Fibroblast of lung (primary cell): Measurements from ENCODE around the gene CELF5. TPM values are rescaled to one million over a fixed set of nuclear protein-coding genes. Genes with fewer than 3 reads are reported as not detected.

Experiments
- DNase-seq, 2 donors: peaks; one replicate each; pipeline versions ENCODE4 v3.0.0 to v3.0.0-alpha.2; 2010; ENCODE audit warnings: low read depth in 2 of 2
- H2AFZ ChIP-seq: 2 replicates; pipeline ENCODE4 v1.5.1; 2012; ENCODE audit warnings: low read length, control low read depth, inconsistent platforms
- H3K27ac ChIP-seq: 2 replicates; pipeline ENCODE4 v1.5.1; 2011; ENCODE audit warnings: low read length, control low read depth; ENCODE audit not compliant: insufficient read depth
- H3K27me3 ChIP-seq: 2 replicates; pipeline ENCODE4 v1.5.1; 2011; ENCODE audit warnings: mild to moderate bottlenecking, low read length; ENCODE audit not compliant: control insufficient read depth, insufficient read depth
- H3K36me3 ChIP-seq: 2 replicates; pipeline ENCODE4 v1.5.1; 2011; ENCODE audit warnings: low read length; ENCODE audit not compliant: control insufficient read depth, insufficient read depth
- H3K4me1 ChIP-seq: 2 replicates; pipeline ENCODE4 v1.5.1; 2011; ENCODE audit warnings: low read length; ENCODE audit not compliant: control insufficient read depth, insufficient read depth; ENCODE audit errors: extremely low read depth
- H3K4me2 ChIP-seq: 2 replicates; pipeline ENCODE4 v1.5.1; 2011; ENCODE audit warnings: low read length, control low read depth; ENCODE audit not compliant: insufficient read depth; ENCODE audit errors: extremely low read depth
- H3K4me3 ChIP-seq, 4 experiments: fragments of 200-600 bp in 1 of 4; sonication (generic) in 1 of 4; replicated peaks in 1 of 4; 2 replicates each; pipeline ENCODE4 v1.5.1; 2011 to 2016; ENCODE audit warnings: low read length in 4 of 4, low read depth in 3 of 4, mild to moderate bottlenecking in 3 of 4, control low read depth in 2 of 4, inconsistent platforms in 1 of 4, mixed read lengths in 1 of 4; ENCODE audit not compliant: insufficient read depth in 1 of 4; ENCODE audit errors: control extremely low read depth in 1 of 4
- H3K79me2 ChIP-seq: 2 replicates; pipeline ENCODE4 v1.5.1; 2012; ENCODE audit warnings: mild to moderate bottlenecking, low read length, inconsistent platforms; ENCODE audit not compliant: control insufficient read depth, insufficient read depth
- H3K9ac ChIP-seq: 2 replicates; pipeline ENCODE4 v1.5.1; 2011; ENCODE audit warnings: mild to moderate bottlenecking, low read length, control low read depth; ENCODE audit not compliant: insufficient read depth
- H3K9me3 ChIP-seq: 2 replicates; pipeline ENCODE4 v1.5.1; 2012; ENCODE audit warnings: low read depth, low read length; ENCODE audit not compliant: control insufficient read depth, insufficient read depth
- H4K20me1 ChIP-seq: 2 replicates; pipeline ENCODE4 v1.5.1; 2011; ENCODE audit warnings: low read length; ENCODE audit not compliant: control insufficient read depth, insufficient read depth; ENCODE audit errors: extremely low read depth
- CTCF ChIP-seq, 2 donors: IDR thresholded peaks in 1 of 2; conservative IDR thresholded peaks in 1 of 2; 1 replicate in 1 of 2; 2 replicates in 1 of 2; pipeline ENCODE4 v1.5.1; 2011 to 2012; ENCODE audit warnings: low read length in 2 of 2, control low read depth in 1 of 2, inconsistent platforms in 1 of 2, low read depth in 1 of 2, mild to moderate bottlenecking in 1 of 2
- EZH2 ChIP-seq: IDR thresholded peaks from 2 replicates; pipeline ENCODE4 v1.5.1; 2012; ENCODE audit warnings: low read length, control low read depth, mild to moderate bottlenecking; ENCODE audit errors: missing control alignments
- polyA plus RNA-seq, 2 donors: library from polyadenylated mRNA; depleted of rRNA in 1 of 2; stranded (reverse) in 1 of 2; unstranded in 1 of 2; fragments of >200 nt; gene quantifications; 2 replicates each; pipeline ENCODE4 v1.2.1, GENCODE V29; 2011 to 2012; ENCODE audit warnings: missing spikeins in 1 of 2
- total RNA-seq: library from RNA; depleted of rRNA; stranded (reverse); fragments of >200 nt; gene quantifications from 2 replicates; pipeline ENCODE4 v1.2.1, GENCODE V29; 2014

CELF5 gene
- total and polyA plus RNA-seq, 2 donors (not counting 1 experiment from before 2014, with no cell fraction given), result under 0.01 TPM; not detected in 1

- no peak for DNase-seq
- no peaks in the 10 kb centered on the region for H4K20me1 ChIP-seq
- H3K4me2 ChIP-seq, result no peak overlapping the region
- H3K27ac ChIP-seq, result no peak overlapping the region
- no peaks in the 10 kb centered on the region for H3K9me3 ChIP-seq
- no peaks in the 10 kb centered on the region for H3K27me3 ChIP-seq
- H3K79me2 ChIP-seq, result no peaks in the 10 kb centered on the region
- no peak overlapping the region for H2AFZ ChIP-seq
- no peak overlapping the region for H3K9ac ChIP-seq
- H3K4me1 ChIP-seq, result no peaks in the 10 kb centered on the region
- TF ChIP-seq EZH2 (no peak), CTCF (conservative IDR thresholded peaks at IDR 0.05 in 1 of 2, IDR thresholded peaks at IDR 0.05 in 1 of 2; ENCODE audit: low read depth in 1 of 2, low read length in 2 of 2) (no peak)
- H3K4me3 ChIP-seq, result no peak overlapping the region
- H3K36me3 ChIP-seq, result no peaks in the 10 kb centered on the region
Measured at GRCh38 chr19:3321696-3322095, 97.2 kb downstream of the CELF5 start.

GRCh38 chr19:3322199-3322978, 97.9 kb downstream of the CELF5 start:
- H2AFZ ChIP-seq, result no peak overlapping the region
- H3K9ac ChIP-seq, result no peak overlapping the region
- H3K79me2 ChIP-seq, result no peaks in the 10 kb centered on the region
- DNase-seq, result no peak
- no peak overlapping the region for H3K4me2 ChIP-seq
- no peak overlapping the region for H3K4me3 ChIP-seq
- no peaks in the 10 kb centered on the region for H4K20me1 ChIP-seq
- H3K4me1 ChIP-seq, result no peaks in the 10 kb centered on the region
- no peaks in the 10 kb centered on the region for H3K9me3 ChIP-seq
- no peaks in the 10 kb centered on the region for H3K36me3 ChIP-seq
- TF ChIP-seq EZH2 (no peak), CTCF (conservative IDR thresholded peaks at IDR 0.05 in 1 of 2, IDR thresholded peaks at IDR 0.05 in 1 of 2; ENCODE audit: low read depth in 1 of 2, low read length in 2 of 2) (no peak)
- H3K27me3 ChIP-seq, result no peaks in the 10 kb centered on the region
- H3K27ac ChIP-seq, result no peak overlapping the region

- H3K4me2 ChIP-seq, result no peak overlapping the region
- no peaks in the 10 kb centered on the region for H4K20me1 ChIP-seq
- no peak overlapping the region for H2AFZ ChIP-seq
- H3K9ac ChIP-seq, result no peak overlapping the region
- no peaks in the 10 kb centered on the region for H3K4me1 ChIP-seq
- no peak for TF ChIP-seq CTCF (conservative IDR thresholded peaks at IDR 0.05 in 1 of 2, IDR thresholded peaks at IDR 0.05 in 1 of 2; ENCODE audit: low read depth in 1 of 2, low read length in 2 of 2)
- TF ChIP-seq EZH2, result no peak
- no peak overlapping the region for H3K4me3 ChIP-seq
- H3K9me3 ChIP-seq, result no peaks in the 10 kb centered on the region
- H3K79me2 ChIP-seq, result no peaks in the 10 kb centered on the region
- no peak for DNase-seq
- H3K27me3 ChIP-seq, result no peaks in the 10 kb centered on the region
- no peaks in the 10 kb centered on the region for H3K36me3 ChIP-seq
- no peak overlapping the region for H3K27ac ChIP-seq
Measured at GRCh38 chr19:3323026-3323425, 98.6 kb downstream of the CELF5 start.
